ENCODE data around the gene FNBP1.
A peak's percentile ranks its signal among the peaks of the same experiment; 100 is the strongest.

FNBP1 gene

GRCh38 chr9:130042885-130043653 lies at the start of gene FNBP1:
Gene FNBP1 (minus strand): TSS chr9:130043189. CDS start chr9:130042975, 214 bp downstream.
- peak; percentile 76 for ATAC-seq
- Mint-ChIP-seq H3K4me3 (peak within 1 kb of the TSS; percentile 99), H3K4me1 (peaks cover 30% of the 10 kb centered on the region)

GRCh38 chr9:130090915-130091314 lies 47.9 kb upstream of the FNBP1 start:
- Mint-ChIP-seq H3K36me3 (peaks cover 97% of the 10 kb centered on the region), H3K4me1 (peaks cover 12% of the 10 kb centered on the region), H3K9me3 (no peaks in the 10 kb centered on the region), H3K4me3 (no peak overlapping the region), H3K27ac (no peak overlapping the region)
- ATAC-seq: no peak
- no peak for DNase-seq (ENCODE audit: low spot score in 2 of 2)

More at GRCh38 chr9:130042885-130043653, at the start of gene FNBP1:
- Mint-ChIP-seq H3K9me3 (no peaks in the 10 kb centered on the region), H3K36me3 (peaks cover 50% of the 10 kb centered on the region), H3K27ac (peak within 1 kb of the TSS; percentile 99)
- peak; percentile 73 to 87 for DNase-seq (ENCODE audit: low spot score in 2 of 2)

GRCh38 chr9:130089141-130089540 lies 46.2 kb upstream of the FNBP1 start:
- Mint-ChIP-seq H3K4me1 (no peaks in the 10 kb centered on the region), H3K9me3 (no peaks in the 10 kb centered on the region), H3K27ac (no peak overlapping the region), H3K36me3 (peaks cover 95% of the 10 kb centered on the region), H3K4me3 (no peak overlapping the region)
- DNase-seq (ENCODE audit: low spot score in 2 of 2) (no peak), ATAC-seq (no peak)

GRCh38 chr9:130088051-130088450 lies 45.1 kb upstream of the FNBP1 start:
- Mint-ChIP-seq H3K4me3 (no peak overlapping the region), H3K27ac (peak overlapping the region; percentile 2), H3K4me1 (no peaks in the 10 kb centered on the region), H3K36me3 (peaks cover 95% of the 10 kb centered on the region), H3K9me3 (no peaks in the 10 kb centered on the region)
- DNase-seq (ENCODE audit: low spot score in 2 of 2) (no peak), ATAC-seq (no peak)

GRCh38 chr9:130084337-130084736 lies 41.3 kb upstream of the FNBP1 start:
- Mint-ChIP-seq H3K36me3 (peaks cover 98% of the 10 kb centered on the region), H3K9me3 (no peaks in the 10 kb centered on the region), H3K4me1 (no peaks in the 10 kb centered on the region), H3K4me3 (no peak overlapping the region), H3K27ac (peak overlapping the region; percentile 12)
- ATAC-seq: no peak
- DNase-seq (ENCODE audit: low spot score in 2 of 2): no peak

GRCh38 chr9:130078547-130078946 lies 35.6 kb upstream of the FNBP1 start:
- Mint-ChIP-seq H3K4me1 (peaks cover 8% of the 10 kb centered on the region), H3K36me3 (peaks cover 87% of the 10 kb centered on the region), H3K4me3 (no peak overlapping the region), H3K27ac (no peak overlapping the region), H3K9me3 (no peaks in the 10 kb centered on the region)
- DNase-seq (ENCODE audit: low spot score in 2 of 2): no peak
- no peak for ATAC-seq

- H3K9me3 Mint-ChIP-seq: no peaks in the 10 kb centered on the region
- H3K27ac Mint-ChIP-seq: peak overlapping the region; percentile 68
- H3K4me1 Mint-ChIP-seq: peaks cover 25% of the 10 kb centered on the region
- peaks cover 47% of the 10 kb centered on the region for H3K36me3 Mint-ChIP-seq
- no peak overlapping the region for H3K4me3 Mint-ChIP-seq
- DNase-seq (ENCODE audit: low spot score in 2 of 2) (no peak), ATAC-seq (no peak)
Observed at GRCh38 chr9:130073373-130073772, 30.4 kb upstream of the FNBP1 start.

GRCh38 chr9:130072515-130073235 lies 29.7 kb upstream of the FNBP1 start:
- Mint-ChIP-seq H3K36me3 (peaks cover 40% of the 10 kb centered on the region), H3K4me3 (no peak overlapping the region), H3K4me1 (peaks cover 25% of the 10 kb centered on the region), H3K9me3 (no peaks in the 10 kb centered on the region), H3K27ac (peak overlapping the region; percentile 68)
- DNase-seq (ENCODE audit: low spot score in 2 of 2): peak in 1 of 2 donors; percentile 54
- peak; percentile 83 for ATAC-seq

GRCh38 chr9:130069048-130069447 lies 26.1 kb upstream of the FNBP1 start:
- no peak overlapping the region for H3K27ac Mint-ChIP-seq
- peaks cover 33% of the 10 kb centered on the region for H3K4me1 Mint-ChIP-seq
- ATAC-seq (no peak), DNase-seq (ENCODE audit: low spot score in 2 of 2) (no peak)
- H3K9me3 Mint-ChIP-seq: no peaks in the 10 kb centered on the region
- no peak overlapping the region for H3K4me3 Mint-ChIP-seq
- H3K36me3 Mint-ChIP-seq: peaks cover 18% of the 10 kb centered on the region

- H3K27ac Mint-ChIP-seq: no peak overlapping the region
- H3K9me3 Mint-ChIP-seq: no peaks in the 10 kb centered on the region
- DNase-seq (ENCODE audit: low spot score in 2 of 2) (no peak), ATAC-seq (no peak)
- H3K36me3 Mint-ChIP-seq: peaks cover 26% of the 10 kb centered on the region
- peaks cover 38% of the 10 kb centered on the region for H3K4me1 Mint-ChIP-seq
- H3K4me3 Mint-ChIP-seq: no peak overlapping the region
Observed at GRCh38 chr9:130064621-130065020, 21.6 kb upstream of the FNBP1 start.

GRCh38 chr9:130062750-130063149 lies 19.8 kb upstream of the FNBP1 start:
- Mint-ChIP-seq H3K27ac (no peak overlapping the region), H3K36me3 (peaks cover 45% of the 10 kb centered on the region), H3K9me3 (no peaks in the 10 kb centered on the region), H3K4me1 (peaks cover 39% of the 10 kb centered on the region), H3K4me3 (no peak overlapping the region)
- no peak for ATAC-seq
- no peak for DNase-seq (ENCODE audit: low spot score in 2 of 2)

- no peaks in the 10 kb centered on the region for H3K9me3 Mint-ChIP-seq
- H3K36me3 Mint-ChIP-seq: peaks cover 50% of the 10 kb centered on the region
- H3K4me1 Mint-ChIP-seq: peaks cover 27% of the 10 kb centered on the region
- ATAC-seq (no peak), DNase-seq (ENCODE audit: low spot score in 2 of 2) (no peak)
- no peak overlapping the region for H3K27ac Mint-ChIP-seq
- no peak overlapping the region for H3K4me3 Mint-ChIP-seq
Observed at GRCh38 chr9:130060296-130060695, 17.3 kb upstream of the FNBP1 start.

- H3K36me3 Mint-ChIP-seq: peaks cover 45% of the 10 kb centered on the region
- ATAC-seq (no peak), DNase-seq (ENCODE audit: low spot score in 2 of 2) (no peak)
- H3K9me3 Mint-ChIP-seq: no peaks in the 10 kb centered on the region
- H3K4me1 Mint-ChIP-seq: peaks cover 31% of the 10 kb centered on the region
- no peak overlapping the region for H3K4me3 Mint-ChIP-seq
- H3K27ac Mint-ChIP-seq: no peak overlapping the region
Observed at GRCh38 chr9:130058887-130059286, 15.9 kb upstream of the FNBP1 start.

- Mint-ChIP-seq H3K27ac (no peak overlapping the region), H3K9me3 (no peaks in the 10 kb centered on the region), H3K36me3 (peaks cover 38% of the 10 kb centered on the region), H3K4me3 (no peak overlapping the region), H3K4me1 (peaks cover 31% of the 10 kb centered on the region)
- DNase-seq (ENCODE audit: low spot score in 2 of 2) (no peak), ATAC-seq (peak; percentile 26)
Observed at GRCh38 chr9:130058154-130058553, 15.2 kb upstream of the FNBP1 start.

- peaks cover 31% of the 10 kb centered on the region for H3K4me1 Mint-ChIP-seq
- peak overlapping the region; percentile 87 for H3K4me3 Mint-ChIP-seq
- DNase-seq (ENCODE audit: low spot score in 2 of 2): no peak
- H3K36me3 Mint-ChIP-seq: peaks cover 27% of the 10 kb centered on the region
- no peaks in the 10 kb centered on the region for H3K9me3 Mint-ChIP-seq
- H3K27ac Mint-ChIP-seq: peak overlapping the region; percentile 93
- no peak for ATAC-seq
Observed at GRCh38 chr9:130054820-130055219, 11.8 kb upstream of the FNBP1 start.

GRCh38 chr9:130054325-130054786 lies 11.4 kb upstream of the FNBP1 start:
- Mint-ChIP-seq H3K4me1 (peaks cover 31% of the 10 kb centered on the region), H3K27ac (peak overlapping the region; percentile 93), H3K9me3 (no peaks in the 10 kb centered on the region), H3K4me3 (peak overlapping the region; percentile 87), H3K36me3 (peaks cover 22% of the 10 kb centered on the region)
- ATAC-seq (no peak), DNase-seq (ENCODE audit: low spot score in 2 of 2) (no peak)
